ENCODE results near the gene DLX3.
"Not testable (repeated sequence)": the region's sequence is repeated elsewhere in the genome, so short reads cannot be mapped to it uniquely, and the experiment has no call there.

The DLX3 gene

DNA sequence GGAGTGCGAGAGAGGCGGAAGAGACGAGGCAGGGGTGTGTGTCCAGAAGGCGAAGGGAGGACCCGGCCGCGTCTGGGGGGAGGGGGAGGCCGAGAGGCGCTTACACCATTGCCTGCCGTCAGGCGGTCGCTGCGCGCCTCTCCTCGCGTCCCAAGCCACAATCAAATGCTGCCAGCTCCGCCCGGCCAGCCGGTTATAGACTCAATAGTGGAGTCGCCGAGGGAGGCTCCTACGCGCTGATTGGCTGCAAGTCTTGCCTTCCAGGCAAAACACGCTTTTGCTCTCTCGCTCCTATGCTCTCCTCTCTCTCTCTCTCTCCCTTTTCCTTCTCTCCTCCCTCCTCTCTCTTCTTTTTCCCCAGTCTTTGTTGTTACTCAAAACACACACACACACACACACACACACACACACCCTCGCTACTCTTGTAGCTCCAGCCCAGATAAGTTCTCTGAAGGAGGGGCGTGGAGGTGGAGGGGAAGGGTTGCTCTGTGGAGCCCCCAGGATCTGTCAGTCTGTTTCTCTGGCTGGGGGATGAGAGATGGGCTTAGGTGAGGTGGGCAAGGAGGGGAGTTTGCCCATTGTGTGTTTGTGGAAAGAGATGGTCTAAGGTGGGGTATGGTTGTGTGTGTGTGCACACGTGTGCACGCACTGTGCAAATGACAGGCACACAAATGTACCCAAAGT, at the start of gene DLX3:
Gene DLX3, minus strand, starts transcription at position 170 of the 684 bp plus-strand sequence. CDS start 226 bp downstream, outside the sequence.
- no peak for DNase-seq (ENCODE audit: low read depth)

DNA sequence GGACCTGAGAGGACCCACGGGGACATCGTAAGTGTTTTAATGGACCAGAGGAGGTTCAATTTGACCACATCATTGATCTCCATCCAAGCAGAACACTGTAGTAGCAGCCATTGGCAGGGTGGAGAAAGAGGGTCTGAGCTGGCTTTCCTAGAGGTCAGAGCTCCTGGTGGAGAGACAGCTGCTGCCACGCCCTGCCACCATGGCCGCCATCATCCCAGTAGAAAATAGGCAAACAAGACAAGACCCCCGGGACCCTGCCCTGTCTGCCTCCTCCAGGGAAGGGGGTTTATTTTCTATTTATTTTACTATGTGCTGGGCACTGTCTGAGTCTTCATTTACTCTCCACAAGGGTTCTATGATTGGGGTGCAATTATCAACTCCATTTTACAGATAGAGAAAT, 49.5 kb upstream of the DLX3 start:
- DNase-seq (ENCODE audit: low read depth), result no peak

DNA sequence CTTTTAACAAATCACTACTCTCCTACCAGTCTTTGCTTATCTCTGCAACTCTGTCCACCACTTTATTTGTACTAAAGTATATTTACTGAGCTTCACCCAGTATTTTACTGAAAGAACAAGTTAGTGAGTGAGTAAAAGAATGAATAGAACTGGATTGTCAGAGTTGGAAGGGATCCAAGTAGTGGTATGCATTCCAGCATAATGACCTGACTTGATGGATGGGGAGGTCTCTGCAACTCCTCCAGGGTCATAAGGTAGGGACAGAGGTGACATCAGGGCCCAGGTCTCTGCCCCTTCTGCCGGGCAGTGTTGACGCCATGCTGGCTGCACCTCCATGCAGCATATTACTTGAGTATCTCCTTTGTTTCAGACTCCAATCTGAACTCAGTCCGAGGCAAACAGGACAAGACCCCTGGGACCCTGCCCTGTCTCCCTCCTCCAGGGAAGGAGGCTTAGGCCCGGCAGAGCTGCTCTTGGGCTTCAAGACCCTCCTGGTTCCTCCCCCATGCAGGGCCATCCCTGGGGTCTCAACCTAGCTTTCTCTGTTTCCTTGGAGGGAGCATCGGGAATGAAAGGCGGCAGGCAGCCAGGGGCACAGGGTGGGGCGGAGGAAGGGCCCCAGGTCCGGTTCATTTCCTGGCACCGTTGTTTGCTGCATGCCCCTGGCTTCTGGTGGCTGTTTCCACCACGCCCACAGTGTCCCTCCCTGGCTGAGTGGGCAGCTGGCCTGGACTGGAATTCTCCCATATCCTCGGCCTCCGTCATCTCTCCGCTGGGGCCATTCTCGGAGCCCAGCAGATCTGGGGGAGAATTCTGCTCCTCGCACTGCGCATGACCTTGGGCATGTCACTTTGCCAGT, 48.5 kb upstream of the DLX3 start:
- no peak for DNase-seq (ENCODE audit: low read depth)

DNA sequence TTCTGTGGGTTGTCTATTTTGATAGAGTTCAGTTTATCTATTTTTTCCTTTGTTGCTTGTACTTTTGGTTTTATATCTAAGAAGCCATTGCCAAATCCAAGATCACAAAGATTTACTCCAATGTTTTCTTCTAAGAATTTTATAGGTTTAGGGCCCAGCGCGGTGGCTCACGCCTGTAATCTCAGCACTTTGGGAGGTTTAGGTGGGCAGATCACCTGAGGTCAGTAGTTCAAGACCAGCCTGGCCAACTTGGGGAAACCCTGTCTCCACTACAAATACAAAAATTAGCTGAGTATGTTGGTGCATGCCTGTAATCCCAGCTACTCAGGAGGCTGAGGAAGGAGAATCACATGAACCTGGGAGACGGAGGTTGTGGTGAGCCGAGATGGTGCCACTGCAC, 47.2 kb upstream of the DLX3 start:
- no peak for DNase-seq (ENCODE audit: low read depth)

DNA sequence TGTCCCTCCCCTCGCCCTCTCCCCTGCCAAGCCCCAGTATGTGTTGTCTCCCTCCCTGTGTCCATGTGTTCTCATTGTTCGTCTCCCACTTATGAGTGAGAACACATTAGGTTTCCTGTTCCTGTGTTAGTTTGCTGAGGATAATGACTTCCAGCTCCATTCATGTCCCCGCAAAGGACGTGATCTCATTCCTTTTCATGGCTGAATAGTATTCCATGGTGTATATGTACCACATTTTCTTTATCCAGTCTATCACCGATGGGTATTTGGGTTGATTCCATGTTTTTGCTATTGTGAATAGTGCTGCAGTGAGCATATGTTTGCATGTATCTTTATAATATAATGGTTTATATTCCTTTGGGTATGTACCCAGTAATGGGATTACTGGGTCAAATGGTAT, 45.5 kb upstream of the DLX3 start:
- not testable (repeated sequence) for DNase-seq (ENCODE audit: low read depth)

DNA sequence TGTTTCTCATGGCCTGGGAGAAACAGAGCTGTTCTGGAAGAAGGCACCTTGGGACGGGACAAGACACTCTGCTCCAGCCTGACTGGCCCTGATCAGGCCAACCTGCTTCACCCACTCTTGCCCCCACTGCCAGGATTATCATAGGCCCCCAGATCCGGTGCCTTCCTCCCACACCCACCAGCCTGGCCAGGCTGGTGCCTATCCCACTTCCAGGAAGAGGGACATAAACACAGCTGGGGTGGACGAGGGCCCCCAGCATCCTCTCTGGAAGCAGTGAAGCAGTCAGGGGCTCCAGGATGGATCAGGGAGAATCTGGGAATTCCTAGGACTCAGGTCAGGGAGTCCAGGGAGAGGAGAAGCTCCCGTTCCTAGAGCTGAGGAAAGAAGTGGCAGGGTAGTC, 44.0 kb upstream of the DLX3 start:
- no peak for DNase-seq (ENCODE audit: low read depth)

DNA sequence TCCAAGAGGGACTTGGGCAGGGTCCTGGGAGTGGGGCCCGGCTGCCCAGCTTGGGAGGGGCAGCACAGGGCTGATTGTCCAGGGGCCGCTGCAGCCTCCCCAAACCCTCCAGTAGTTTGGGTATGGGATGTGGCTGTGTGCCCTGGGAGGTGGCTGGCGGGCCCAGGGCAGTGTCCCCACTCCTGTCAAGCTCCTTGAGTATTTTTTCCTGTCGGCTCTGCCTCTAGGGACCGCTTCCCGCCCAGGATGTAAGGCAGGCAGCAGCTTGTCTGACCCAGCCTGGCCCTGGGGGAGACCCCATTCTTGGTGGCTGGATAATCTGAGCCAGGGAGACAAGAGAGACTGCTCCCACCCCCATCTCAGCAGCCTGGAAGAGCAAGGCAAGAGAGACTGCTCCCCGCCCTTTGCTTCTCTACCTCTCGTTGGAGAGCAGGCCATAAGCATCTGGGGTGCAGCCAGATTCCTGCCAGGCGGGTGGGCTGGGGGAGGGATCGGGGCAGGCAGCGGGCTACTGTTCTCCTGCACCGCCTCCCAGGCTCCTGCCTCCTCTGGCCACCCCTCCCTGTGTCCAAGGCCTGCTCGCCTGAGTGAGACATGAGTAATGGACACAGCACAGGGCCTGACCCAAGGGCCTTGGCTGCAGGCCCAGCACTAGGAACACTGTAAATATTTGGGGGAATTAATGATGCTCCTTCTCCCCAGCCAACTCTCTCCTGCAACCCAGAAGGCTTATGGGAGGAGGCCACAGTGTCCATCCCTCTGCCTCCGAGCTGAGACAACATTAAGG, 42.5 kb upstream of the DLX3 start:
- no peak for DNase-seq (ENCODE audit: low read depth)

DNA sequence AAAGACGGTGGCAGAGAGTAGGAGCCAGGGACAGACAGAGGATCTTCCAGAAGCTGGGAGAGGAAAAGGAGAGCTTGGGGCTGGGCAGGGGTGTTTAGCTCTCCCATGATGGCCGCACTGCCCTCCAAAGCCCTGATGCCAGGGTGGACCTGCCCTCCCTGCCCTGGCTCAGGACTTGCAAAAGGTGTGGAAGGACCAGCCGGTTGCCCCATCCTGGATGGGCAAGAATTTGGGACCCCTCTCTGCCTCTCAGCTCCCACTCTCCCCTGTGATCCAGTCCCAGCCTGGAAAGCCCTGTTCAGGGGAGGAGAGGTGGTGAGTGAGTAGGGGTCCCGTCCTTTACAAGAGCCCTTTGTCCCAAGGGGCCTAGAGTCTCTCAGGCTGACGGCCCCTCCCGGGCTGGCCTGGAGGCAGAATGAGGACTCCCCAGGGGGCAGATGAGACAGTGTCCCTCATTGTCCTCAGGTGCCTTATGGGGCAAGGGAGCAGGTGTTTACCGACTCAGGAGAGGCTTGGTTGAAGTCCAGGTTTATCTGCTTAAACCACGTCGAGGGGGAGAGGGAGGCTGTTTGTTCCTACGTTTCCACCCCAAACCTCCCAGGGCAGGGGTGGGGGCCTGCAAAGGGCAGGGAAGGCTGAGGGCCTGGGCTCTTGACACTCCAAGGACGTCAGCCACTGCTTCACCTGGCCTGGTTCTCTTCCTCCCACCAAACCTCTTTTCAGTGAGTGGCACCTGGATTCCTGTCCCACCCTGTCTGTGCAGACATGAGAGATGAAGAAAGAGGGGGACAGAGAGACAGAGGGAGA, 41.6 kb upstream of the DLX3 start:
- DNase-seq (ENCODE audit: low read depth), result no peak

DNA sequence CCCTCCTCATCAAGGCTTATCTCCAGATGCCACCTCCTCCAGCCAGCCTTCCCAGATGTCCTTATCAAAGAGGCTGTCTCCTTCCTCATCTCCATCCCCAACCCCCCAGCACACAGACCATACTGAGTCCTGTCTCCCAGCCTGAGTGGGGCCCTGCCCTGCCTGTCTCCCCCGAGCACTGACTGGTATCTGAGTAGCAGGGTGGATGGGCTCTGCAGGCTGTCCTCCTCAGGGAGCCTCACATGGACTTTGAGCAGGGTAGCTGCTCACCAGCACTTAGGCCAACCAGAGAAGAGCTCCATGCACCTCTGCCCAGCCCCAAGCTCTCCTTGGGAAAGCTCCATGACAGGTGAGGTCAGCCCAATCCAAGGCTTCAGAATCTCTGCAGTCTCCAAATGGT, 40.9 kb upstream of the DLX3 start:
- no peak for DNase-seq (ENCODE audit: low read depth)

DNA sequence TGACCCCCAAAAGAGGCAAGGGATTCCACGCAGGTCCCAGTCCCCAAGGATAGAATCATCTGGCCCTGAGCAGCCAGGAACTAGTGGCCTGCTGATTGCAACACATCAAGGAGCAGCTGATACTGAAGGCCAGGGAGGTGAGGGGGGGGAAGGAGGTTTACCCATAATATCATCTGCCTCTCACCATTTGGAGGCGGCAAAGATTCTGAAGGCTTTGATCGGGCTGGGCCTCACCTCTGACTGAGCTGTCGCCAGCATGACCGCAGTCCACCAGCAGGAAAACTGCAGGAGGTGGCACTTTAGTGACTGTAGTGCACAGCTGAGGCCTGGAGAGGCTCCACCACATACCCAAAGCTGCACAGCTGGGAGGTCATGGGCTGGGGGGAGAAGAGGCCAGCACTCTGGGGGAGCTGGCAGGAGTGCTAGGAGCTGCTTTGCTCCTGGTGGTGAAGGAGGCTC, 40.4 kb upstream of the DLX3 start:
- DNase-seq (ENCODE audit: low read depth), result no peak

DNA sequence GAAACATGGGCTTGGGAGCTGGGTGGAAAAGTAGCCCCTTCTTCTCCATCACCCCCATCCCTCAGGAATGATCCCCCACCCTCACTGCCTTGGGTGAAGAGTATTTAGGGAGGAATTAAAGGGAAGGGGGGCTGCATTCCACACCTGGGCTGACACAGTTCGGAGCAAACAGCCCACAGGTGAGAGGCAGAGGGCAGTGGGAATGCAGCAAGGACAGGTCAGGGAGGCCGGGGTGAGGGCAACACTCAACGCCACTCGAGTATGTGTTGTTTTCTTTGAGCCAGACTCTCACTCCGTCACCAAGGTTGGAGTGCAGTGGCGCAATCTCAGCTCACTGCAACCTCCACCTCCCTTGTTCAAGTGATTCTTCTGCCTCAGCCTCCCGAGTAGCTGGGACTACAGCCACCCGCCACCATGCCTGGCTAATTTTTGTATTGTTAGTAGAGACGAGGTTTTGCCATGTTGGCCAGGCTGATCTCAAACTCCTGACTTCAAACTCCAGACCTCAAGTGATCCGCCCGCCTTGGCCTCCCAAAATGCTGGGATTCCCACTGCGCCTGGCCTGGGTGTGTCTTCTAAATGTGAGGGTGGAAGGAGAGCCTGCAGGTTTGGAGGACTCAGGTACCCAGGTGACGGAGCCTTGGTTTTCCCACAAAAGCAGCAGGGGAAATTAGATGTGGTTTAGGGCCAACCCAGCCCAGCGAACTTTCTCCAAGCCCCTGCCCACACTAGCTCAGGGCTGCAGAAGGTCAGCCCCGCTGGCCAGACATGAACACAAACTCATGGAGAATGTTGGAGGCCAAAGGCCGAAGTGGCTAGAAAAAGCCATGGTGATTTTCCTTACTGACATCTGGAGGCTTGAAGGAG, 39.7 kb upstream of the DLX3 start:
- no peak for DNase-seq (ENCODE audit: low read depth)

DNA sequence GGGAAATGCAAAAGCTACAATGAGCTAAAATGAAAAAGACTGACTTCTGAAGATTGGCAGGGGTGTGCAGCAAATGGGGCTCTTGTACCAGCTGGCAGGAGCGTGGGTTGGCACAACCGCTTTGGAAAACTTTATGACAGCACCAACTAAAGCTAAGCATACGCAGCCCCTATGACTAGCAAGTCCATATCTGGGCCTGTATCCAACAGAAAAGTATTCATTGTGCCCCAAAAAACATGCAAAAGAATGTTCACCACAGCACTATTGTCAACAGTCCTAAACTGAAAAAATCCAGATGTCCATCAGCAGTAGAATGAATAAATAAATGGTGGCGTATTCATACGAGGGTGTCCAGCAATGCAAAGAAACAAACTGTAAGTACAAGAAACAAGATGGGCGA, 38.3 kb upstream of the DLX3 start:
- DNase-seq (ENCODE audit: low read depth), result no peak

DNA sequence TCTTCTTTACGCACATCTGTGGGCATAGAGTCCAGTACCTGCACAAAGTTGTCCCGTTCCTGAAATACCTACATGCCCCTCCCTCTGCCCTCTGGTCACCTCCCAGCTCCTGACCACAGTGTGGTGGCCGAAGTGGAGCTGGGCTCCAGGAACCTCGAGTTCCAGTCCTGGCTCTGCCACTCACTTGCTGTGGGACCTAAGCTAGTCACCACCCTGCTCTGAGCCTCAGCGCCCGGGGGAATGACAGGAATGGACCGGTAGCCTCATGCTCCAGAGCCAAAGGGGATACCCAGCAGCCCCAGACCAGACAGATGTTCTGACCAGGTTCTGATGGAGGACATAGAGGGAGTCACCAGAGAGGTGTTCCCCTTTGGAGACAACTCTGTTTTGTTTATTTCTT, 34.2 kb upstream of the DLX3 start:
- no peak for DNase-seq (ENCODE audit: low read depth)

DNA sequence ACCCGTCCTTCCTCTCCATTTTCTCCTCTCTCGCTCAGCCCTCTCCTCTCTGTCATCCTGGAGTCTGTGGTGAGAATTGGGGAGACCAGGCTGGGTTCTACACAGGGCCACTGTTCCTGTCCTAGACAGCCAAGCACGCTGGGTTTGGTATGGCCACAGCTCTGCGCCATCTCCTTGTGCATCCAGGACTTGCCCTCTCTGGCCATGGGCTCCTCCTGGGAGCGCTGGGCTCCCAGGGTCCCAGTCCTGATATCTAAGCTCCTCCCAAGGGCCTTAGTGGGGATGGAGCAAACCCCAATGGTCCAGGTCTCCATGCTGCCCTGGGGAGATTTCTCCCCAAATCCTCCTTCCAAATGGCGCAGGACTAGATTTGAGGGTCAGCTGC, 33.7 kb upstream of the DLX3 start:
- no peak for DNase-seq (ENCODE audit: low read depth)

DNA sequence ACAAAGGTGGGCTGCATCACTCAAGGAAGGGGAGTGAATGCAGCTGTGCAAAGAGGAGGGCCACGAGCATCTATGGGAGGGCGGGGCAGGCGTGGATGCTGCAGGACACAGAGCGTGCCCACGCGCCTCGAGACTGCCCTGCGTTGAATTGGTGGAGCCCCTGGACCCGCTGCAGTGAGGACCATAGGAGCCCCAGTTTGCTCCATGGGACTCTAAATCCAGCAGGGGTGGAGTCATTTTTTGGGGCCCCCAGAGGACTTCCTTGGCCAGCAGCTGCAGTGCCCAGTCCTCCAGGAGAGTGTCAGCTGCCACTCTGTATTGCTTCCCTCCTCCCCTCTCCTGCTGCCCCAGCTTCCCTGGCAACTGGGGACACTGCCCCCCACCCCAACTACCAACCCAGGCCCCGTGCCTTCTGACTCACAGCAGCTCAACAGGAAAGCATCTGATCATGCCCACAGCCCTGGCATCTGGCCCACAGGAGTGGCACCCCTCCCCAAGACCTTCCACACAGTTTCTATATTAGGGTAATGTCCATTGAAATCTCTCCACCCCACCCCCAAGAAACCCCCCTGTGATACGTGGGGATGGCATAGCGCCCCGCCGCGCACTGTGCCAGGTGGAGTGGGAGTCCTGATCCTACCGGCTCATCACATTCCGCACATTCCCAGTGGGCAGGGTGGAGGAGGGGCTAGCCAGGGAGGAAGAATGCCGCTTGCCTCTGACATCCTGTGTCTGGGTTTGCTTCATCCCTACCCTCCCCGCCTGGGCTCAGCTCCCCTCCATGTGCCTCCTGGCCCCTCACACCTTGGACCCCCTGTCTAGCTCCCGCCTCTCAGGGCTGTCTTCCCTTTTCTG, 33.1 kb upstream of the DLX3 start:
- DNase-seq (ENCODE audit: low read depth), result no peak

DNA sequence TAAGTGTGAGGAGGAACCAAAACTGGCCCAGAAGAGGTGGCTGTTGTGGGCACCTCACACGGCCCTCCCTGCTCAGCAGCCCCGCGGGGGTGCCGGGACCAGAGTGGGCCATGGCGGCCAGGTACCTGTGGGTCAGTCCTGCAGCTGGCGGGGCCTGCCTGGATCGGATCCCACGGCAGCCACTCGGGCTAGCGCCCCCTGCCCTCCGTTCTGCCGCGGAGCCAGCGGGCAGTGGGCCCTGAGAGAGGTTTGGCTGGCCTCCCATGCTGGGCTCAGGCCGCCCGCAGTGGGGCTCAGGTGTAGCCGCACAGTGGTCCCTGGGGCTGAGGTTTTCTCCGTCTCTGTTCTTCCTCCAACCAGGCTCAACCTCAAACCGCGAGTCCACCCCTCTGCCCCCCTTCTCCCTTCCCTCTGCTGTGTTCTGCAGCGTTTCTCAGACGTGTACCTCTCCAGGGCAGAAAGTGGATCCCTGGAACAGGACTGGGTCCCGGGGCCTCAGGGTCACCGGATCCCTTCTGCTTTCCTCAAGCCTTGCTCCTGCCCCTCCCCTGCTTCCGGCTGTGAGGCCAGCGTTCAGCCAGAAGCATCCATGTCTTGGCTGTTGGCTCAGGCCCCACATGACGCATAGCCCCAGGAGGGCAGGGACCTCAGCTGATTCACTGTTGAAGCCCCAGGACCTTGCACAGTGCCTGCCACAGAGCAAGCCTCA, 32.3 kb upstream of the DLX3 start:
- no peak for DNase-seq (ENCODE audit: low read depth)

DNA sequence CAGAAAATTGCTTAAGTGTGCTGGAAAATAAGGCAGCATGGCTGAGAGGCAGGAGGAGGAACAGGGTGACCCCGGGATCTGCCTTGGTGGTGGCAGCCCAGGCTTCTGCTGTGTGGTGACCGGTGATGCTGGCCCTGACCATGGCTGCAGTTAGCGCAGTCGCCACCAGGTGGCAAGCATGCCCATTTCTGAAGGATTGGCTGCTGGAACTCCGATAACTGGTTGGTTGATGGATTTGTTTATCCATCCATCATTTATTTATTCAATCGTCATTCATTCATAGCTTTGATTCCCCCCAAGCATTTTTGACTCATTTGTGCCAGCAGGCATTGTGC, 31.8 kb upstream of the DLX3 start:
- DNase-seq (ENCODE audit: low read depth), result peak; percentile 74

DNA sequence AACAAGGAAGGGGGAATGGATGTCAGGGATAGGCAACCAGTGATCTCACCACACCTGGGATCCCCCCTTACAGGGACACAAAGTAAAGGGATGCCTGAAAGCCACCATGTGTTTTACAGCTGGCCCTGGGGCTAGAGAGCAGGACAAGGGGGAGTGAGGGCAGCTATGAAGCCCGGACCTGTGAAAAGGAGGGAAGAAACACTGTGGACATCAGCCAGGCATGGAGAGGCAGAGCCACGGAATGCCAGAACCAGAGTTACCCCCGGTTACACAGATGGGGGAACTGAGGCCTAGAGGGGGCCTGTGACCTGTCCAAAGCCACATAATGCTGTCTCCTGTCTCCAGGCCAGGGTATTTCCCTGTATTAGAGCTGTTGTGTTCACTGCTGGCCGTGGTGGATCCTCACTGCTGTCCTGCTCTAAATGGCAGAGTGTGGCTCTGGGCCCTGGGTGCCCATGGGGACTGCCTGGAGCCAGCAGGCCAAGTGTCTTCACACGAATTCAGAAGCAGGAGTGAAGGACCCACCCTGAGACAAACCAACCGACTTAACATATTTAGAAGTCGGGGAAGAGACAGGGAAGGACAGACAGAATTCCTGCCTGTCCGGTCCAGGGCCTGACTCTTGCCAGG, 31.1 kb upstream of the DLX3 start:
- DNase-seq (ENCODE audit: low read depth), result no peak

DNA sequence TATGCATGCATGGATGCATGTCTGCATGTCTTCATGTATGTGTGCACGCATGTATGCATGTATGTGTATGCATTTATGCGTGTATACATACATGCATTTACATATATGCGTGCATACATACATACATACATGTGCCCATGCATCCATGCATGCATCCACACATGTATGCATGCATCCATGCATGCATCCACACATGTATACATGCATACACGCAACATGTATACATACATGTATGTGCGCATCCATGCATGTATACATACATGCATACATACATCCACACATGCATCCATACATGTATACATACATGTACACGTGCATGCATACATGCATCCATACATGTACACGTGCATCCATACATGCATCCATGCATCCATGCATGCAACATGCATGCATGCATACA, 29.8 kb upstream of the DLX3 start:
- no peak for DNase-seq (ENCODE audit: low read depth)

Measured in activated T-cell treated with anti-CD3 and anti-CD28 coated beads for 48 hours (primary cell).